Endothelial cell of umbilical vein (primary cell): ENCODE measurements around the gene DOK1. TPM values are rescaled to one million over a fixed set of nuclear protein-coding genes. Genes with fewer than 3 reads are reported as not detected.

Source experiments
- BruUV-seq: library from RNA; stranded (reverse); fragments of 400-500 nt; replicated peaks from 2 replicates; lab custom pipeline; 2021; lab: Mats Ljungman, UMichigan
- CTCF ChIA-PET: fragments of 300-600, 350-600 bp; sonication (Branson Sonifier 250); formaldehyde crosslinking; loops from one replicate; lab custom pipeline; 2021; ENCODE audit warnings: antibody characterized with exemption, inconsistent platforms; lab: Charles Lee
- POLR2A ChIA-PET: fragments of 300-600, 350-600 bp; sonication (Branson Sonifier 250); formaldehyde crosslinking; loops from one replicate; lab custom pipeline; 2021; ENCODE audit warnings: antibody characterized with exemption, inconsistent platforms; lab: Charles Lee
- DNase-seq: peaks from one replicate; pipeline ENCODE4 v3.0.0-alpha.2; 2011; ENCODE audit warnings: low read depth, low spot score
- FAIRE-seq: peaks from 2 replicates; lab custom pipeline; 2011; peaks lifted over from hg19 to GRCh38; lab: Jason Lieb, UNC
- H2AFZ ChIP-seq: 2 replicates; pipeline ENCODE4 v1.6.0; 2012; ENCODE audit warnings: low read depth, low read length, control low read depth, inconsistent platforms
- H3K27ac ChIP-seq: 2 replicates; pipeline ENCODE4 v1.5.1; 2011; ENCODE audit warnings: low read depth, mild to moderate bottlenecking, control low read depth, low read length, moderate library complexity; ENCODE audit not compliant: insufficient read depth
- H3K27me3 ChIP-seq, 2 experiments: 2 replicates each; pipeline versions ENCODE4 v1.6.0 to v1.6.1; 2011; ENCODE audit warnings: low read length in 2 of 2, mixed read lengths in 1 of 2; ENCODE audit not compliant: control insufficient read depth in 2 of 2, insufficient read depth in 2 of 2
- H3K36me3 ChIP-seq, 2 experiments: 2 replicates in 1 of 2; 3 replicates in 1 of 2; pipeline ENCODE4 v1.5.1; 2011; ENCODE audit warnings: low read length in 2 of 2, mild to moderate bottlenecking in 1 of 2, moderate library complexity in 1 of 2; ENCODE audit not compliant: control insufficient read depth in 2 of 2, insufficient read depth in 2 of 2; ENCODE audit errors: extremely low read depth in 1 of 2
- H3K4me1 ChIP-seq: 3 replicates; pipeline ENCODE4 v1.5.1; 2011; ENCODE audit warnings: mild to moderate bottlenecking, low read length; ENCODE audit not compliant: control insufficient read depth, insufficient read depth; ENCODE audit errors: extremely low read depth
- H3K4me2 ChIP-seq: 2 replicates; pipeline ENCODE4 v1.6.1; 2011; ENCODE audit warnings: low read length, control low read depth, mixed read lengths; ENCODE audit not compliant: insufficient read depth
- H3K4me3 ChIP-seq, 3 experiments: fragments of 200-600 bp in 1 of 3; sonication (generic), shearing (Covaris generic) in 1 of 3; replicated peaks in 1 of 3; 2 replicates each; pipeline ENCODE4 v1.5.1; 2011 to 2016; ENCODE audit warnings: control low read depth in 3 of 3, low read length in 3 of 3, mild to moderate bottlenecking in 2 of 3, inconsistent platforms in 1 of 3, low read depth in 1 of 3, moderate library complexity in 1 of 3; ENCODE audit not compliant: insufficient read depth in 1 of 3
- H3K79me2 ChIP-seq: 2 replicates; pipeline ENCODE4 v1.6.0; 2012; ENCODE audit warnings: low read length, inconsistent platforms; ENCODE audit not compliant: control insufficient read depth, insufficient read depth
- H3K9ac ChIP-seq: replicated peaks from 2 replicates; pipeline ENCODE3; 2011; ENCODE audit warnings: low read length, control low read depth; ENCODE audit not compliant: insufficient read depth; ENCODE audit errors: extremely low read depth
- H3K9me1 ChIP-seq: replicated peaks from 3 replicates; pipeline ENCODE4 v1.6.0; 2011; ENCODE audit warnings: mild to moderate bottlenecking, low read length; ENCODE audit not compliant: control insufficient read depth, insufficient read depth; ENCODE audit errors: extremely low read depth
- H3K9me3 ChIP-seq: replicated peaks from 2 replicates; pipeline ENCODE4 v1.5.1; 2012; ENCODE audit warnings: low read length, inconsistent platforms; ENCODE audit not compliant: control insufficient read depth, insufficient read depth
- H4K20me1 ChIP-seq: replicated peaks from 2 replicates; pipeline ENCODE3; 2011; ENCODE audit warnings: mild to moderate bottlenecking, low read length; ENCODE audit not compliant: control insufficient read depth, insufficient read depth; ENCODE audit errors: extremely low read depth
- CTCF ChIP-seq, 2 donors: IDR thresholded peaks; 1 replicate in 1 of 2; 2 replicates in 1 of 2; pipeline ENCODE4 v1.5.1; 2011; ENCODE audit warnings: low read length in 2 of 2, mild to moderate bottlenecking in 2 of 2, moderate library complexity in 2 of 2, control low read depth in 1 of 2, inconsistent platforms in 1 of 2, low read depth in 1 of 2; ENCODE audit not compliant: insufficient read depth in 1 of 2; ENCODE audit errors: extremely low read depth in 1 of 2
- FOS ChIP-seq: IDR thresholded peaks from 2 replicates; pipeline ENCODE4 v1.6.1; 2011; ENCODE audit warnings: mild to moderate bottlenecking, low read length, moderate library complexity, borderline replicate concordance; ENCODE audit not compliant: insufficient read depth
- JUN ChIP-seq: IDR thresholded peaks from 2 replicates; pipeline ENCODE4 v1.6.1; 2011; ENCODE audit warnings: borderline replicate concordance, low read depth; ENCODE audit not compliant: insufficient read length, insufficient read depth
- MAX ChIP-seq: IDR thresholded peaks from 2 replicates; pipeline ENCODE4 v1.6.1; 2011; ENCODE audit not compliant: insufficient read depth, insufficient read length
- MYC ChIP-seq: IDR thresholded peaks from one replicate; pipeline ENCODE4 v1.6.1; 2011; ENCODE audit warnings: mild to moderate bottlenecking, low read depth, low read length
- POLR2A ChIP-seq: IDR thresholded peaks from 2 replicates; pipeline ENCODE4 v1.6.1; 2012; ENCODE audit warnings: low read depth, mild to moderate bottlenecking, control low read depth, low read length
- POLR2AphosphoS5 ChIP-seq: IDR thresholded peaks from 2 replicates; pipeline ENCODE4 v1.6.1; 2012; ENCODE audit warnings: low read depth, mild to moderate bottlenecking, control low read depth, low read length, moderate library complexity; ENCODE audit not compliant: insufficient read depth
- dilution Hi-C: fragments of 300-500 bp; cut with MboI; formaldehyde crosslinking; loops from one replicate; pipeline ENCODE4 v1.15.0; 2019; ENCODE audit warnings: low sequenced_read_pairs; ENCODE audit not compliant: extremely low pct_ligation_motif_present
- intact Hi-C: fragments of 100-400 bp; cut with micrococcal nuclease; formaldehyde crosslinking; loops from one replicate; pipeline ENCODE4 v1.10.0; 2022
- polyA plus RNA-seq, 4 experiments: library from polyadenylated mRNA; depleted of rRNA in 3 of 4; stranded (reverse) in 3 of 4; unstranded in 1 of 4; fragments of >200 nt; gene quantifications; 2 replicates each; pipeline versions ENCODE4 v1.2.1 to v1.2.3, GENCODE V29; 2011 to 2012; ENCODE audit warnings: missing spikeins in 1 of 4
- total RNA-seq: library from RNA; stranded (reverse); gene quantifications from 2 replicates; pipeline ENCODE4 v1.2.3, GENCODE V29; 2021

Gene DOK1
- total and polyA plus RNA-seq, 2 donors (not counting 3 experiments of a cell fraction or from before 2014, with no cell fraction given) = 10.4 to 12.7 TPM

GRCh38 chr2:74529357-74530238, 24.9 kb upstream of the DOK1 start, which contains the start of the genes AUP1 and HTRA2:
AUP1 (minus strand) TSS chr2:74529706; CDS start chr2:74529629, 77 bp downstream.
HTRA2 (plus strand) TSS chr2:74529933; CDS start chr2:74530007, 74 bp downstream.
- H3K79me2 ChIP-seq = peaks cover 19% of the 10 kb centered on the region
- CTCF ChIA-PET = interaction anchor here (0.6 to 5.2 kb wide), 4 partner anchors 9 to 58 kb away, joined by 3 to 82 read pairs (median 5); partner anchors contain the start of genes CCDC142 and TTC31
- dilution Hi-C loops = no loop called here

More at GRCh38 chr2:74529357-74530238, 24.9 kb upstream of the DOK1 start, which contains the start of the genes AUP1 and HTRA2:
- Histone ChIP-seq H3K27me3 (no peaks in the 10 kb centered on the region), H3K9me3 (no peaks in the 10 kb centered on the region), H3K9me1 (no peaks in the 10 kb centered on the region), H3K4me1 (peaks cover 20% of the 10 kb centered on the region), H3K9ac (peak within 1 kb of the TSS; percentile 78), H3K4me3 (peak within 1 kb of the TSS; percentile 77 to 90 (median 81)), H4K20me1 (no peaks in the 10 kb centered on the region), H3K27ac (peak within 1 kb of the TSS; percentile 74), H2AFZ (peak within 1 kb of the TSS; percentile 84), H3K4me2 (peak within 1 kb of the TSS; percentile 89), H3K36me3 (peaks cover 6 to 26% of the 10 kb centered on the region in 2 experiments)
- POLR2A ChIA-PET = interaction anchor here (0.6 to 1.2 kb wide), 4 partner anchors 8 to 71 kb away, joined by 3 read pairs; partner anchors contain the start of genes LBX2 and WBP1
- FAIRE-seq = peak; percentile 100
- intact Hi-C loops = loop anchor here (1.0 to 5.0 kb wide), 11 partner anchors 13 to 793 kb away; partner anchors contain the start of genes DOK1, INO80B, LBX2 and PCGF1
- TF ChIP-seq CTCF (IDR thresholded peaks at IDR 0.05; ENCODE audit: extremely low read depth in 1 of 2, insufficient read depth in 1 of 2, low read depth in 1 of 2, low read length in 2 of 2) (no peak), POLR2AphosphoS5 (peak; percentile 98), FOS (no peak), POLR2A (peak; percentile 96), JUN (no peak), MYC (no peak), MAX (no peak)
- no TSS peak for BruUV-seq
- peak; percentile 97 for DNase-seq
